Ramos (cell line): ENCODE results near the gene BCAS4.

Experiments
- in situ Hi-C: fragments of 300-500 bp; cut with MboI; formaldehyde crosslinking; loops from one replicate; pipeline ENCODE4 v1.14.3; 2022; ENCODE audit warnings: low sequenced_read_pairs; ENCODE audit not compliant: unreplicated experiment

The BCAS4 gene

DNA sequence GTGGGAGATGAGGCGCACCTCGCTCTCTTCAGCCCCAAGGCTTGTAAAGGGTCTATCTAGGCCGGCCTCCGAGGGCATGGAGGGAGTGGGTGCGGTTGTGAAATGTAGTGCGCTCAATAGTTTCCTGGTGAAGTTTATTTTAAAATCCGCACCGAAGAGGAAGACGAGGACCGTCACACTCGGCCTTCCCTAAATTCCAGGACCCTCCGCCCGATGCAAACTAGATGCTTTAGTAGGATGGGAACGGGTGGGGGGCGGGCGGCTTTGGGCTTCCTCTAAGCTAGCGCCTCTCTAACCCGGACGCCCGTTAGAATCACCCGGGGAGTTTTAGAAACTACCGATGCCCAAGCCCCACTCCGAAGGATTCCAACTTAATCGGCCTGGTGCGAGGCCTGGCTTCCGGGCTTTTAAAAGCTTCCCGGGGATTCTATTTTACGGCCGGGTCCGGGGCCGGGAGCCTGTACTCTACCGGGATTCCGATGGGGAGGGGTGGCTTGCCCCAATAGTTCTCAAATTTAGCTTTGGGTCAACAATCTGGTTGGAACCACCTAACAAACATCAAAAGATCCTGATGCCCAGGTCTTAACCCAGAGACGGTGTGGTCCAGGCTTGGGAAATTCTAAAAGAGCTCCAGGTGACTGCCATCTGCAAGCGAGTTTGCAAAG lies 548 bp upstream of the BCAS4 start:
- in situ Hi-C loops: no loop called here

GRCh38 chr20:50797142-50797541 lies 2.3 kb downstream of the BCAS4 start:
- in situ Hi-C loops: loop anchor here (5.0 kb wide), 1 partner anchor 135 kb away; the partner anchor contains the start of gene ADNP

DNA sequence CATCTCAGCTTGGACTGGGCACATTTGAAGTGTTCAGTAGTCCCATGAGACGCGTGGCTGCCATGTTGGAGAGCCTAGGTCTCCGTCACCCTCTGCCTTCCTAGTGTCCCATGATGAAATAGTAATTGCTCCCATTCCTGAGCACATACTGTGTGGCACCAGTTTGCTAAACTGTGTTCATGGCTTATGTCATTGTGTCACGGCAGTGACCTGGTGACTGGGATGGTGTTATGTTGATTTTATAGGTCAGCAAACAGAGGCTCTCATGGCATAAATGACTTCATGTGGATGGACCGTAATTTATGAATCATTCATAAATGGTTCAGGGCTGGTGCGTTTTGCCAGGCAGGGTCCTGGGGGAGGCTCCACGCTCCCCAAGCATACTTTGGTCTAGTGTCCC lies 3.8 kb downstream of the BCAS4 start:
- in situ Hi-C loops: loop anchor here (5.0 kb wide), 1 partner anchor 134 kb away; the partner anchor contains the start of gene ADNP

- in situ Hi-C loops: loop anchor here (5.0 kb wide), 1 partner anchor 133 kb away; the partner anchor contains the start of gene ADNP
Measured at GRCh38 chr20:50799176-50799889, 4.5 kb downstream of the BCAS4 start.

DNA sequence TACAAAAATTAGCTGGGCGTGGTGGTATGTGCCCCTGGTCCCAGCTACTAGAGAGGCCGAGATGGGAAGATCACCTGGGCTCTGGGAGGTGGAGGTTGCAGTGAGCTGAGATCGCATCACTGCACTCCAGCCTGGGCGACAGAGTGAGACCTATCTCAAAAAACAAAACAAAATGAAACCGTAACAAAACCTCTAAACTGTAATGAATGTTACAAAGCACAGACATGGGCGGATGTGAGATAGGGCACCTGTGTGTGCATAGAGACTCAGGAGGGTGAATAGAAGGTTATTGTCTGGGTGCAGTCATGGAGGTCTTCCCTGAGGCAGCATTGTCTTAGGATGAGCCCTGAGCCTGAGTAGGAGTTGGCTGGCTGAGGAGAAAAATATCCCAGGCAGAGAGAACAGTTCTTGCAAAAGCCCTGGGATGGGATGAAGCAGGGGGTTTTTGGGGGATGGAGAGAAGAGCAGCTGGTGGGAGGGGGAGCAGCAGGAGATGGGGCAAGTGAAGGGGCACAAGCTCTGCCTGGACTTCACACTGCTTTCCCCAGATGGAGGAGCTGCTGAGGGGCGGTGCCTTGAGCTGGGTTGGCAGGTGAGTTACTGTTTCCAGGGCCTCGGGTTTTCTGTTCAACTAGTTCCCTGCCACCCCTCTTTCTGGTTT lies 5.2 kb downstream of the BCAS4 start:
- in situ Hi-C loops: loop anchor here (5.0 to 25.0 kb wide), 4 partner anchors 132 to 1163 kb away; partner anchors contain the start of genes ADNP and NFATC2

- in situ Hi-C loops: loop anchor here (25.0 kb wide), 3 partner anchors 611 to 1164 kb away; partner anchors contain the start of gene NFATC2
Measured at GRCh38 chr20:50800986-50801746, 6.3 kb downstream of the BCAS4 start.

DNA sequence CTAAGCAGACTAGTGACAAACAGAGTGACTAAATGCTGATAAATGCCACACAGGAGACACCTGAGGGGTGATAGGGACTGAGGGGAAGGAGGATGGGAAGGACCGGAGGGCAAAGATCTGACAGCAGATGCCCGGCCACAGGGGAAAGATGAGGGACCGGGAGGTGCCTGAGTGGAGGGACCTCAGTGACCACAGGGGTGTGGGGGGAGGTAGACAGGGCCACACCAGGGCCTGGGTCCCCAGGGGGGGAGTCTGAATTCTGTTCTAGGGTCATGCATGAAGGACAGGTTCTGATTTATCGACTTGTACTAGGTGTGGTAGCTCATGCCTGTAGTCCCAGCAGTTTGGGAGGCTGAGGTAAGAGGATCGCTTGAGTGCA lies 6.9 kb downstream of the BCAS4 start:
- in situ Hi-C loops: loop anchor here (25.0 kb wide), 3 partner anchors 611 to 1164 kb away; partner anchors contain the start of gene NFATC2

- in situ Hi-C loops: loop anchor here (25.0 kb wide), 3 partner anchors 610 to 1165 kb away; partner anchors contain the start of gene NFATC2
Measured at GRCh38 chr20:50802289-50802688, 7.4 kb downstream of the BCAS4 start.

DNA sequence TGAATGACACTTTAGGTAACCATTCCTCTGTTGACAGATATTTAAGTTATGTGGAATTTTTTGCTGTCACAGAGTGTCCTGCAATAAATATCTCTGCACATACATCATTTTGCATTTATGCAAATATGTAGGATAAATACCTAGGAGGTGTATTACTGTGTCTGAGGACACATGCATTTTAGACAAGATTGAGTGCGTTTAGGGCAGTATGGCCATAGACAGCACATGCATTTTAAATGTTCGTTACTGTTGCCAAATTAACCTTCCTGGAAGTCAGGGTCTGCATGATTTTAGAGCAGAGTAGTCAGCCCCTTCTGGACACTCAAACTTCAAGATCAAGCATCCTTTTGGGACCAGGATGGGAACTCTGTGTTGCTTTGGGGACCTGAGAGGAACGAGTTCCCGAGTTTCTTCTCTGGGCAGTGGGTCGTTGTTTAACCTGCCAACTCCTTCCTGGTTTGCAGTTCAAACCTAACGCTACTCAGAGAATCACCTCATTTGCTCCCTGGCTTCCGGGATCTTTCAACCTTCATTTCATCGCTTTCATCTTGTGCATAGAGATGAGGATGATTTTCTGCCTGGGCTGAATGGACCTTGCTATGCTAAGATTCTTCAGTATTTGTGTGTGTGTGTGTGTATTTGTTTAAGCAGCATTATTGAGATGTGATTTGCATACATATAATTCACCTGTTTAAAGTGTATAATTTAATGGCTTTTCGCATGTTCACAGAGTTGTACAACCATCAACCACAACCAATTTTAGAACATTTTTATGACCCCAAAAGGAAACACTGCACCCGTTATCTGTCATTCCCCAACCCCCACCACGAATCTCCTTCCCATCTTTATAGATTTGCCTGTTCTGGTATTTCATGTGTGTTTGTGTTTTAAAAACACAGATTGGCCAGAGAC lies 9.8 kb downstream of the BCAS4 start:
- in situ Hi-C loops: loop anchor here (25.0 kb wide), 3 partner anchors 608 to 1167 kb away; partner anchors contain the start of gene NFATC2

- in situ Hi-C loops: loop anchor here (25.0 kb wide), 3 partner anchors 607 to 1168 kb away; partner anchors contain the start of gene NFATC2
Measured at GRCh38 chr20:50805349-50805684, 10.5 kb downstream of the BCAS4 start.

DNA sequence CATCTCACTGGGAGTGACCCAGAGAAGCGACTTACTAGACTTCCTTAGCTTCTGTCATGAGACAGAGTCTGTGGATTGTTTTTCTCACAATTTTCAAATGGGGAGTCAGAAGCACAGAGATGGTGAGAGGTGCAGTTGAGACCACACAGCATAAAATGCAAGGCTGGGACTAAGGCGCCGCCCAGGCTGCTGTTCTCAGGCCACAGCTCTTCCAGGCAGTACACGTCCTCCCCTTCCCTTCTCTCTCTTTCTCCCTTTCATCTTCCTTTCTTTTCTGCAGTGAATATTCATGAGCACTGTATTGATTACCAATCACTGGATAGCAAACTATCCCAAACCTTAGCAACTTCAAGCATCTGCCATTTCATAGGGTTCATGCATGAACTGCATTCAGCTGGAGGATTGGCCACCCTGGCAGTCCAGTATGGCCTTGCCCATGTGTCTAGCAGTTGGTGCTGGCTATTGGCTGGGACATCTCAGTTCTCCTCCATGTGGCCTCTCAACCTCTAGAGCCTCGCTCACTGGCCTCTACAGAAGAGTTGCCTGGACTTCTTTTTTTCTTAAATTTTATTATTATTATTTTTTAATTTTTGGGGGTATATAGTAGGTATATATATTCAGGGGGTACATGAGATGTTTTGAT lies 11.4 kb downstream of the BCAS4 start:
- in situ Hi-C loops: loop anchor here (25.0 kb wide), 3 partner anchors 606 to 1169 kb away; partner anchors contain the start of gene NFATC2

DNA sequence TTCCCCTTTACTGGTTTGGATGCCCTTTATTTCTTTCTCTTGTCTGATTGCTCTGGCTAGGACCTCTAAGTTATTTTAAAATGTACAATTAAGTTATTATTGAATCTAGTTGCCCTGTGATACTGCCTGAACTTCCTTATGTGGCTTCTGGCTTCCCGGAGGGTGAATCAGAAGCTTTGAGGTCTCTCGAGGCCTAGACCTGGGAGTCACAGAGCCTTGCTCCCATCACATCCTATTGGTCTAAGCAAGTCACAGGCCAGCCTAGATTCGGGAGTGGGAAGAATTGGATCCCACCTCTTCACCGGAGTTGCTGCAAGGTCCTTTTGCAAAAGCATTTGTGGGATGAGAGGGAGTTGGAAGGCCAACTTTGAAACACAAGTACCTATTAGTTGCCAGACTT lies 15.2 kb downstream of the BCAS4 start:
- in situ Hi-C loops: loop anchor here (25.0 kb wide), 3 partner anchors 602 to 1173 kb away; partner anchors contain the start of gene NFATC2

- in situ Hi-C loops: loop anchor here (25.0 kb wide), 3 partner anchors 601 to 1174 kb away; partner anchors contain the start of gene NFATC2
Measured at GRCh38 chr20:50810842-50811241, 16.0 kb downstream of the BCAS4 start.

- in situ Hi-C loops: loop anchor here (25.0 kb wide), 3 partner anchors 599 to 1176 kb away; partner anchors contain the start of gene NFATC2
Measured at GRCh38 chr20:50813101-50813643, 18.3 kb downstream of the BCAS4 start.

DNA sequence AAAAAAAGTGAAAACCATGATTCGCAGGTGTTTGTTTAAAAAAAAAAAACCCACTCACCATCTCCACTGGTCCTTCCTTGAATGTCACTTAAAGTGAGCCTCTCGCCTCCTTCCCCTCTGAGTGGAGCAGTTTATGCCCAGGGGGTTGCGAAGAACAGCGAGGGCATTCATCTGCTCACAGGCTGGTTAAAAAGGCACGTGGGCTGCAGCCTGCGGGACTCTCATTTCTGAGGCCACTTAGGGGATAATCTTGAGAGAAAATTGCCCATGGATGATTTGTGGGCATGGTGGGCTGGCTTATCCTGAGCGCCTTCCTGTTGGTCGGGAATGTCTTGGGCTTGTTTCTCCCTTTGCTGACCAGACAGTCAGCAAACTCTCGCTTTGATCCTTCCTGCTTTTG lies 18.9 kb downstream of the BCAS4 start:
- in situ Hi-C loops: loop anchor here (25.0 kb wide), 3 partner anchors 598 to 1176 kb away; partner anchors contain the start of gene NFATC2

GRCh38 chr20:50814438-50815161 lies 19.7 kb downstream of the BCAS4 start:
- in situ Hi-C loops: loop anchor here (25.0 kb wide), 3 partner anchors 598 to 1177 kb away; partner anchors contain the start of gene NFATC2
